ENCODE measurements around the gene KRT26. TPM values are rescaled to one million over a fixed set of nuclear protein-coding genes. Genes with fewer than 3 reads are reported as not detected.

Gene KRT26
- total and polyA plus RNA-seq, 2 donors (not counting 1 experiment from before 2014, with no cell fraction given), result not detected

DNA sequence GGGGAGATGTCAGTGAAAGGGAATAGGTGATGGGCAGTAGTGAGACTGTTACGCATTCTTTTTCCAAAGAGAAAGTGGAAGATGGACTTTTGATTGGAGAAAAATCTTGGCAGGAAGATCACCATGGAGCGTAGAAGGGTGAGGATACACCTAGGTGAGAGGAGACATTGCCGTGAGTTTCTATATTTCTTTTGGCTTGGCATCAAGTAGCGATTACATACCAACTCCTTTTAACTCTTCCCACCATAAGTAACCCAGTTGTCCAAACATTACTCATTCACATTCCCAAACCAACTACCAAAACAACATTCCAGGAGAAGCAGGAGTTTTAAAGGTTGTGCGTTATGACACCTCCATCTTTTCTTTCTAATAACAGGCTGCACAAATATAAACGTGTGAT is 38.5 kb upstream of the KRT26 start:
- ATAC-seq (ENCODE audit: low read depth) (no peak), DNase-seq (no peak)
- Histone ChIP-seq H3K9me3 (ENCODE audit: control extremely low read depth in 1 of 3, control insufficient read depth in 2 of 3, insufficient read depth in 1 of 3, low read length in 2 of 3) (peaks cover 0 to 1% (median 0%) of the 10 kb centered on the region in 3 donors), H3K4me3 (ENCODE audit: control extremely low read depth in 1 of 5, extremely low read depth in 1 of 5, insufficient read depth in 1 of 5, low read depth in 2 of 5, low read length in 4 of 5) (no peak overlapping the region), H3K4me1 (ENCODE audit: control insufficient read depth in 2 of 2, insufficient read depth in 2 of 2, low read length in 2 of 2) (no peaks in the 10 kb centered on the region), H3K79me2 (ENCODE audit: control insufficient read depth, insufficient read depth, low read length) (no peaks in the 10 kb centered on the region), H4K20me1 (ENCODE audit: control insufficient read depth, insufficient read depth, low read length, poor library complexity, severe bottlenecking) (no peaks in the 10 kb centered on the region), H3K27ac (ENCODE audit: low read length in 2 of 2) (no peak overlapping the region), H2AFZ (ENCODE audit: insufficient read depth, low read depth, low read length, poor library complexity, severe bottlenecking) (no peak overlapping the region), H3K36me3 (replicated peaks in 1 of 2; ENCODE audit: control extremely low read depth in 1 of 2, control insufficient read depth in 1 of 2, extremely low read depth in 1 of 2, insufficient read depth in 2 of 2, low read length in 1 of 2) (no peaks in the 10 kb centered on the region), H3K4me2 (replicated peaks; ENCODE audit: low read depth, low read length, poor library complexity, severe bottlenecking) (no peak overlapping the region), H3K27me3 (replicated peaks in 1 of 4; ENCODE audit: control extremely low read depth in 1 of 4, control insufficient read depth in 3 of 4, insufficient read depth in 4 of 4, low read length in 3 of 4) (peaks cover 0 to 53% (median 31%) of the 10 kb centered on the region in 4 experiments), H3K9ac (ENCODE audit: low read length) (no peak overlapping the region)
- intact Hi-C loops (cut with micrococcal nuclease), result loop anchor here (10.0 kb wide), 1 partner anchor 246 kb away; the partner anchor contains the start of gene CCR7
- POLR2A ChIA-PET, result no interaction called here
- Mint-ChIP-seq H3K9me3 (ENCODE audit: insufficient read depth) (peaks cover 3% of the 10 kb centered on the region), H3K27me3 (peaks cover 72% of the 10 kb centered on the region), H3K4me1 (no peaks in the 10 kb centered on the region), H3K4me3 (no peak overlapping the region), H3K27ac (no peak overlapping the region)
- WGBS (ENCODE audit: insufficient coverage), result 100% methylated on average over 1 of the region's 6 CpGs
- CTCF ChIA-PET, result no interaction called here
- TF ChIP-seq, protein P1, sequence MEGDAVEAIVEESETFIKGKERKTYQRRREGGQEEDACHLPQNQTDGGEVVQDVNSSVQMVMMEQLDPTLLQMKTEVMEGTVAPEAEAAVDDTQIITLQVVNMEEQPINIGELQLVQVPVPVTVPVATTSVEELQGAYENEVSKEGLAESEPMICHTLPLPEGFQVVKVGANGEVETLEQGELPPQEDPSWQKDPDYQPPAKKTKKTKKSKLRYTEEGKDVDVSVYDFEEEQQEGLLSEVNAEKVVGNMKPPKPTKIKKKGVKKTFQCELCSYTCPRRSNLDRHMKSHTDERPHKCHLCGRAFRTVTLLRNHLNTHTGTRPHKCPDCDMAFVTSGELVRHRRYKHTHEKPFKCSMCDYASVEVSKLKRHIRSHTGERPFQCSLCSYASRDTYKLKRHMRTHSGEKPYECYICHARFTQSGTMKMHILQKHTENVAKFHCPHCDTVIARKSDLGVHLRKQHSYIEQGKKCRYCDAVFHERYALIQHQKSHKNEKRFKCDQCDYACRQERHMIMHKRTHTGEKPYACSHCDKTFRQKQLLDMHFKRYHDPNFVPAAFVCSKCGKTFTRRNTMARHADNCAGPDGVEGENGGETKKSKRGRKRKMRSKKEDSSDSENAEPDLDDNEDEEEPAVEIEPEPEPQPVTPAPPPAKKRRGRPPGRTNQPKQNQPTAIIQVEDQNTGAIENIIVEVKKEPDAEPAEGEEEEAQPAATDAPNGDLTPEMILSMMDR (IDR thresholded peaks at IDR 0.05), result no peak
- TF ChIP-seq EZH2 (IDR thresholded peaks at IDR 0.05; ENCODE audit: borderline replicate concordance, insufficient read depth, low read depth, low read length, poor library complexity, severe bottlenecking), result no peak

DNA sequence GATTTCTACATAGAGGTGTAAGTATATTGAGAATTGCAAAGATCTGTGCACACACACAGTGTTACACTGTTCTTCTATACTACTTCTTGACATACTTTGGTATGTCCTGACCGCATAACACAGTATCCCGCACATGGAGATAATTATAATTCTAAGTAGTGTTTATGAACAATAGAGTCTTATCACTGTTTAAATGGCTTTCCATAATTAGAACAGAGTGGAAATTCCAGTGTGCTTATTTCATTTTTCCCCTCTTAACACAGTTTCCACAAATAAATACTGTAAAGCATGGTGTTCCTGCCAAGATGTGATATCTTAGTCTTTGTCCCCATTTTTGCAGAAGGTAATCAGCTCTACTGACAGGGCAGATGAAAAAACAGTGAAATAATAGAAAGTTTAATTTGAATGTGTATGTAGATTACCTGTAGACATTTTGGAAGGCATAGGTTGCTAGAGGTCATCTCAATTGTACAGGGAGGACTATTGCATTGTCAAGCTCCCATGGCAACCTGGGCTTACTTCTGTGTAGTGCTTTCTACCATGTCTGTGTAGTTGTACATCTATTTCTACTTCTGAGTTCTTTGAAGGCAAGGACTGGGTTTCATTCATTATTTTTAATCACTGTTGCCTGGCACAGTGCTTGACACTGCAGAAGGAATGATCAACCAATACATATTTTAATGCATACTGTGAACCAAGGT is 37.9 kb upstream of the KRT26 start:
- WGBS (ENCODE audit: insufficient coverage), result no CpG with 5 or more reads among the region's 2 CpGs
- Histone ChIP-seq H3K4me2 (replicated peaks; ENCODE audit: low read depth, low read length, poor library complexity, severe bottlenecking) (no peak overlapping the region), H3K4me3 (ENCODE audit: control extremely low read depth in 1 of 5, extremely low read depth in 1 of 5, insufficient read depth in 1 of 5, low read depth in 2 of 5, low read length in 4 of 5) (no peak overlapping the region), H3K27ac (ENCODE audit: low read length in 2 of 2) (no peak overlapping the region), H2AFZ (ENCODE audit: insufficient read depth, low read depth, low read length, poor library complexity, severe bottlenecking) (no peak overlapping the region), H3K9me3 (ENCODE audit: control extremely low read depth in 1 of 3, control insufficient read depth in 2 of 3, insufficient read depth in 1 of 3, low read length in 2 of 3) (peaks cover 0 to 1% (median 0%) of the 10 kb centered on the region in 3 donors), H3K9ac (ENCODE audit: low read length) (no peak overlapping the region), H3K36me3 (replicated peaks in 1 of 2; ENCODE audit: control extremely low read depth in 1 of 2, control insufficient read depth in 1 of 2, extremely low read depth in 1 of 2, insufficient read depth in 2 of 2, low read length in 1 of 2) (no peaks in the 10 kb centered on the region), H4K20me1 (ENCODE audit: control insufficient read depth, insufficient read depth, low read length, poor library complexity, severe bottlenecking) (no peaks in the 10 kb centered on the region), H3K4me1 (ENCODE audit: control insufficient read depth in 2 of 2, insufficient read depth in 2 of 2, low read length in 2 of 2) (no peaks in the 10 kb centered on the region), H3K79me2 (ENCODE audit: control insufficient read depth, insufficient read depth, low read length) (no peaks in the 10 kb centered on the region), H3K27me3 (replicated peaks in 1 of 4; ENCODE audit: control extremely low read depth in 1 of 4, control insufficient read depth in 3 of 4, insufficient read depth in 4 of 4, low read length in 3 of 4) (peaks cover 0 to 53% (median 33%) of the 10 kb centered on the region in 4 experiments)
- H3K4me1 Mint-ChIP-seq, result no peaks in the 10 kb centered on the region
- TF ChIP-seq, protein P1 (IDR thresholded peaks at IDR 0.05), result no peak
- no peak for TF ChIP-seq EZH2 (IDR thresholded peaks at IDR 0.05; ENCODE audit: borderline replicate concordance, insufficient read depth, low read depth, low read length, poor library complexity, severe bottlenecking)
- DNase-seq (no peak), ATAC-seq (ENCODE audit: low read depth) (no peak)
- H3K9me3 Mint-ChIP-seq (ENCODE audit: insufficient read depth), result peaks cover 3% of the 10 kb centered on the region
- CTCF ChIA-PET, result no interaction called here
- intact Hi-C loops (cut with micrococcal nuclease), result loop anchor here (10.0 kb wide), 2 partner anchors 245 to 515 kb away; partner anchors contain the start of gene CCR7
- H3K27me3 Mint-ChIP-seq, result peaks cover 77% of the 10 kb centered on the region
- no peak overlapping the region for H3K27ac Mint-ChIP-seq
- H3K4me3 Mint-ChIP-seq, result no peak overlapping the region
- POLR2A ChIA-PET, result no interaction called here

Measured in B cell (primary cell).